H9 (cell line): Measurements from ENCODE around the gene MAPK8IP3. TPM values are rescaled to one million over a fixed set of nuclear protein-coding genes. Genes with fewer than 3 reads are reported as not detected.

Source experiments
- DNase-seq: peaks from one replicate; pipeline ENCODE4 v3.0.0-alpha.2; 2017
- H2AFZ ChIP-seq: one replicate; pipeline ENCODE4 v1.6.1; 2013; ENCODE audit warnings: mild to moderate bottlenecking, low read length, control low read depth, moderate library complexity
- H2AK5ac ChIP-seq: 2 replicates; pipeline ENCODE4 v1.6.1; 2013; ENCODE audit warnings: low read length, control low read depth, mixed read lengths; ENCODE audit not compliant: insufficient read length
- H2BK120ac ChIP-seq: one replicate; pipeline ENCODE4 v1.6.1; 2013; ENCODE audit warnings: low read depth, mild to moderate bottlenecking, low read length, control low read depth, inconsistent platforms; ENCODE audit not compliant: poor library complexity, severe bottlenecking
- H2BK12ac ChIP-seq: 2 replicates; pipeline ENCODE4 v1.6.1; 2013; ENCODE audit warnings: low read length, control low read depth, mixed read lengths, low read depth; ENCODE audit not compliant: insufficient read length
- H2BK15ac ChIP-seq: 2 replicates; pipeline ENCODE4 v1.6.1; 2013; ENCODE audit warnings: low read depth, low read length, control low read depth
- H2BK20ac ChIP-seq: one replicate; pipeline ENCODE4 v1.6.1; 2013; ENCODE audit warnings: low read depth, mild to moderate bottlenecking, low read length, control low read depth, inconsistent platforms; ENCODE audit not compliant: poor library complexity, severe bottlenecking
- H2BK5ac ChIP-seq: 2 replicates; pipeline ENCODE4 v1.6.1; 2013; ENCODE audit warnings: low read length, control low read depth, mixed read lengths; ENCODE audit not compliant: insufficient read length
- H3K14ac ChIP-seq: 2 replicates; pipeline ENCODE4 v1.6.1; 2013; ENCODE audit warnings: low read length, control low read depth; ENCODE audit not compliant: insufficient read depth
- H3K18ac ChIP-seq: 2 replicates; pipeline ENCODE4 v1.6.1; 2013; ENCODE audit warnings: low read depth, mild to moderate bottlenecking, mixed read lengths, low read length, control low read depth; ENCODE audit not compliant: insufficient read length
- H3K23ac ChIP-seq: 2 replicates; pipeline ENCODE4 v1.6.1; 2013; ENCODE audit warnings: low read length, control low read depth, mixed read lengths, low read depth; ENCODE audit not compliant: insufficient read length
- H3K23me2 ChIP-seq: 2 replicates; pipeline ENCODE4 v1.6.1; 2013; ENCODE audit warnings: low read depth, mild to moderate bottlenecking, mixed read lengths, low read length, control low read depth; ENCODE audit not compliant: insufficient read length, poor library complexity, severe bottlenecking
- H3K27ac ChIP-seq: 2 replicates; pipeline ENCODE4 v1.5.1; 2013; ENCODE audit warnings: low read length, control low read depth, mixed read lengths, low read depth; ENCODE audit not compliant: insufficient read length
- H3K27me3 ChIP-seq: 2 replicates; pipeline ENCODE4 v1.6.1; 2013; ENCODE audit warnings: low read length, control low read depth, inconsistent platforms; ENCODE audit not compliant: insufficient read depth
- H3K4ac ChIP-seq: 2 replicates; pipeline ENCODE4 v1.6.1; 2013; ENCODE audit warnings: low read depth, mild to moderate bottlenecking, control low read depth, inconsistent platforms, low read length, moderate library complexity
- H3K4me1 ChIP-seq: 2 replicates; pipeline ENCODE4 v1.6.1; 2013; ENCODE audit warnings: low read length, control low read depth, inconsistent platforms; ENCODE audit not compliant: insufficient read depth
- H3K4me2 ChIP-seq: 2 replicates; pipeline ENCODE4 v1.6.1; 2013; ENCODE audit warnings: low read length, control low read depth, mixed read lengths; ENCODE audit not compliant: insufficient read length, insufficient read depth
- H3K56ac ChIP-seq: 2 replicates; pipeline ENCODE4 v1.6.1; 2013; ENCODE audit warnings: low read depth, mild to moderate bottlenecking, mixed read lengths, low read length, control low read depth; ENCODE audit not compliant: insufficient read length
- H3K79me1 ChIP-seq: 2 replicates; pipeline ENCODE4 v1.6.1; 2013; ENCODE audit warnings: low read depth, mild to moderate bottlenecking, moderate library complexity, low read length, control low read depth, inconsistent platforms; ENCODE audit not compliant: insufficient read depth, poor library complexity, severe bottlenecking
- H3K79me2 ChIP-seq: 2 replicates; pipeline ENCODE4 v1.6.1; 2013; ENCODE audit warnings: low read length, control low read depth, inconsistent platforms; ENCODE audit not compliant: insufficient read depth
- H3K9ac ChIP-seq: 2 replicates; pipeline ENCODE4 v1.6.1; 2013; ENCODE audit warnings: low read length, control low read depth, mixed read lengths; ENCODE audit not compliant: insufficient read length; ENCODE audit errors: extremely low read depth
- H3K9me3 ChIP-seq: one replicate; pipeline ENCODE4 v1.6.1; 2013; ENCODE audit warnings: low read depth, low read length, inconsistent platforms; ENCODE audit not compliant: control insufficient read depth
- H3T11ph ChIP-seq: one replicate; pipeline ENCODE4 v1.6.1; 2013; ENCODE audit warnings: mild to moderate bottlenecking, low read length, control low read depth, inconsistent platforms
- H4K20me1 ChIP-seq: one replicate; pipeline ENCODE4 v1.6.1; 2013; ENCODE audit not compliant: control insufficient read depth, insufficient read length, insufficient read depth
- H4K5ac ChIP-seq: 2 replicates; pipeline ENCODE4 v1.6.1; 2013; ENCODE audit warnings: low read depth, mild to moderate bottlenecking, mixed read lengths, low read length, control low read depth; ENCODE audit not compliant: insufficient read length
- H4K8ac ChIP-seq: replicated peaks from 2 replicates; pipeline ENCODE4 v1.6.1; 2013; ENCODE audit warnings: low read length, control low read depth, mixed read lengths, low read depth; ENCODE audit not compliant: insufficient read length
- H4K91ac ChIP-seq: 2 replicates; pipeline ENCODE4 v1.6.1; 2013; ENCODE audit warnings: low read depth, mild to moderate bottlenecking, moderate library complexity, mixed read lengths, low read length, control low read depth; ENCODE audit not compliant: insufficient read length
- H3K27ac Mint-ChIP-seq, 3 experiments: 2 replicates in 2 of 3; 3 replicates in 1 of 3; pipeline ENCODE4 v1.8.0; 2020 to 2021; ENCODE audit warnings: mixed read lengths in 3 of 3, mild to moderate bottlenecking in 1 of 3, moderate library complexity in 1 of 3
- H3K27me3 Mint-ChIP-seq: 2 replicates; pipeline ENCODE4 v1.8.0; 2021; ENCODE audit warnings: low read depth, mild to moderate bottlenecking, moderate library complexity, mixed read lengths
- H3K36me3 Mint-ChIP-seq, 3 experiments: 2 replicates in 2 of 3; 3 replicates in 1 of 3; pipeline ENCODE4 v1.8.0; 2020 to 2021; ENCODE audit warnings: low read depth in 3 of 3, mixed read lengths in 3 of 3; ENCODE audit not compliant: insufficient read depth in 1 of 3
- H3K4me1 Mint-ChIP-seq, 2 experiments: 2 replicates each; pipeline ENCODE4 v1.8.0; 2020; ENCODE audit warnings: mixed read lengths in 2 of 2
- H3K4me3 Mint-ChIP-seq, 2 experiments: 2 replicates in 1 of 2; 3 replicates in 1 of 2; pipeline ENCODE4 v1.8.0; 2020 to 2021; ENCODE audit warnings: mild to moderate bottlenecking in 2 of 2, mixed read lengths in 2 of 2, moderate library complexity in 1 of 2
- H3K9me3 Mint-ChIP-seq, 2 experiments: 2 replicates in 1 of 2; 3 replicates in 1 of 2; pipeline ENCODE4 v1.8.0; 2020; ENCODE audit warnings: mild to moderate bottlenecking in 2 of 2, mixed read lengths in 2 of 2, moderate library complexity in 1 of 2
- WGBS: extraction: QIAGEN DNeasy Blood & Tissue Kit; methylation state at CpG from one replicate; pipeline ENCODE4 v1.1.7; 2013; ENCODE audit warnings: missing lambda C conversion rate, low lambda C conversion rate, mixed read lengths; ENCODE audit not compliant: insufficient read length; ENCODE audit errors: extremely low coverage; 5-methylcytosine and 5-hydroxymethylcytosine counted together
- total RNA-seq: library from RNA; stranded (reverse); gene quantifications from 2 replicates; pipeline ENCODE4 v1.2.1, GENCODE V29; 2021
- TF ChIP-seq, protein P1 (sequence below): fragments of 200-600 bp; sonication (generic); conservative IDR thresholded peaks from 3 replicates; pipeline ENCODE4 v1.8.0; 2021; ENCODE audit warnings: antibody characterized with exemption, mild to moderate bottlenecking

MAPK8IP3 gene
- total RNA-seq, 1 experiment from 2014 or later: 51.3 TPM

GRCh38 chr16:1776991-1777374 lies 71.0 kb downstream of the MAPK8IP3 start:
- Histone ChIP-seq H2BK12ac (no peak overlapping the region), H3K9ac (no peak overlapping the region), H2AFZ (no peak overlapping the region), H3K14ac (no peak overlapping the region), H3K4ac (no peak overlapping the region), H3K79me2 (no peaks in the 10 kb centered on the region; the same call in 1 of the 2 replicates), H3T11ph (no peak overlapping the region), H3K9me3 (no peaks in the 10 kb centered on the region), H3K56ac (no peak overlapping the region), H3K23me2 (peaks cover 10% of the 10 kb centered on the region), H3K4me2 (no peak overlapping the region), H2BK15ac (no peak overlapping the region), H2BK120ac (no peak overlapping the region), H3K4me1 (no peaks in the 10 kb centered on the region), H4K91ac (no peak overlapping the region), H3K18ac (no peak overlapping the region), H2AK5ac (no peak overlapping the region), H2BK20ac (no peak overlapping the region), H3K23ac (no peak overlapping the region), H2BK5ac (no peak overlapping the region), H4K20me1 (no peaks in the 10 kb centered on the region), H3K27ac (no peak overlapping the region), H4K8ac (no peak overlapping the region), H3K27me3 (no peaks in the 10 kb centered on the region), H3K79me1 (peaks cover 5% of the 10 kb centered on the region), H4K5ac (no peak overlapping the region)
- peaks cover 2% of the 10 kb centered on the region; the same call in 1 of the 2 replicates for H3K27me3 Mint-ChIP-seq
- H3K4me3 Mint-ChIP-seq: no peak overlapping the region
- H3K4me1 Mint-ChIP-seq: peaks cover 7 to 18% of the 10 kb centered on the region in 2 experiments
- no CpG with 5 or more reads among the region's 22 CpGs for WGBS
- peaks cover 5 to 48% (median 13%) of the 10 kb centered on the region in 3 experiments; a peak in 5 of 7 replicates for H3K36me3 Mint-ChIP-seq
- no peaks in the 10 kb centered on the region for H3K9me3 Mint-ChIP-seq
- H3K27ac Mint-ChIP-seq: peak overlapping the region in 1 of 3 experiments; percentile 76; a peak in 1 of 7 replicates
- DNase-seq: no peak
- TF ChIP-seq, protein P1, sequence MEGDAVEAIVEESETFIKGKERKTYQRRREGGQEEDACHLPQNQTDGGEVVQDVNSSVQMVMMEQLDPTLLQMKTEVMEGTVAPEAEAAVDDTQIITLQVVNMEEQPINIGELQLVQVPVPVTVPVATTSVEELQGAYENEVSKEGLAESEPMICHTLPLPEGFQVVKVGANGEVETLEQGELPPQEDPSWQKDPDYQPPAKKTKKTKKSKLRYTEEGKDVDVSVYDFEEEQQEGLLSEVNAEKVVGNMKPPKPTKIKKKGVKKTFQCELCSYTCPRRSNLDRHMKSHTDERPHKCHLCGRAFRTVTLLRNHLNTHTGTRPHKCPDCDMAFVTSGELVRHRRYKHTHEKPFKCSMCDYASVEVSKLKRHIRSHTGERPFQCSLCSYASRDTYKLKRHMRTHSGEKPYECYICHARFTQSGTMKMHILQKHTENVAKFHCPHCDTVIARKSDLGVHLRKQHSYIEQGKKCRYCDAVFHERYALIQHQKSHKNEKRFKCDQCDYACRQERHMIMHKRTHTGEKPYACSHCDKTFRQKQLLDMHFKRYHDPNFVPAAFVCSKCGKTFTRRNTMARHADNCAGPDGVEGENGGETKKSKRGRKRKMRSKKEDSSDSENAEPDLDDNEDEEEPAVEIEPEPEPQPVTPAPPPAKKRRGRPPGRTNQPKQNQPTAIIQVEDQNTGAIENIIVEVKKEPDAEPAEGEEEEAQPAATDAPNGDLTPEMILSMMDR: no peak
